Colon (tissue), 2 donors: ENCODE measurements around the gene ZFHX2.
"Not testable (repeated sequence)": the region's sequence is repeated elsewhere in the genome, so short reads cannot be mapped to it uniquely, and the experiment has no call there.

Experiments
- FAIRE-seq: peaks from 2 replicates; lab custom pipeline; 2012; peaks lifted over from hg19 to GRCh38; lab: Jason Lieb, UNC
- donor health status: control.
- donor health status: control.

ZFHX2 gene

GRCh38 chr14:23551266-23552028 is at the start of gene ZFHX2:
Gene ZFHX2, minus strand, starts transcription at chr14:23551765. Its CDS starts 16,440 bp downstream, at chr14:23535325.
- no peak for FAIRE-seq

GRCh38 chr14:23600806-23601205 is 49.2 kb upstream of the ZFHX2 start:
- FAIRE-seq, result no peak

GRCh38 chr14:23600322-23600707 is 48.8 kb upstream of the ZFHX2 start:
- no peak for FAIRE-seq

GRCh38 chr14:23594191-23594590 is 42.6 kb upstream of the ZFHX2 start:
- FAIRE-seq, result not testable (repeated sequence)

GRCh38 chr14:23590198-23590597 is 38.6 kb upstream of the ZFHX2 start:
- FAIRE-seq, result no peak

- no peak for FAIRE-seq
These were observed 38.0 kb upstream of the ZFHX2 start for GRCh38 chr14:23589606-23590005.

GRCh38 chr14:23588884-23589598 is 37.5 kb upstream of the ZFHX2 start:
- FAIRE-seq, result no peak

- FAIRE-seq, result not testable (repeated sequence)
These were observed 33.1 kb upstream of the ZFHX2 start for GRCh38 chr14:23584527-23585203.

- FAIRE-seq, result not testable (repeated sequence)
These were observed 32.4 kb upstream of the ZFHX2 start for GRCh38 chr14:23583761-23584526.

- FAIRE-seq, result no peak
These were observed 31.6 kb upstream of the ZFHX2 start for GRCh38 chr14:23582906-23583760.

GRCh38 chr14:23580948-23581281 is 29.4 kb upstream of the ZFHX2 start:
- no peak for FAIRE-seq

GRCh38 chr14:23580152-23580926 is 28.8 kb upstream of the ZFHX2 start:
- no peak for FAIRE-seq

GRCh38 chr14:23579739-23580138 is 28.2 kb upstream of the ZFHX2 start:
- FAIRE-seq, result no peak

GRCh38 chr14:23579311-23579630 is 27.7 kb upstream of the ZFHX2 start:
- no peak for FAIRE-seq

GRCh38 chr14:23578560-23579310 is 27.2 kb upstream of the ZFHX2 start, which contains the start of gene JPH4:
Gene JPH4, minus strand, starts transcription at chr14:23578790. Its CDS starts 1,337 bp downstream, at chr14:23577453.
- FAIRE-seq, result no peak

GRCh38 chr14:23577710-23578392 is 26.3 kb upstream of the ZFHX2 start:
- no peak for FAIRE-seq

GRCh38 chr14:23577004-23577681 is 25.6 kb upstream of the ZFHX2 start:
- no peak for FAIRE-seq

- FAIRE-seq, result no peak
These were observed 21.9 kb upstream of the ZFHX2 start for GRCh38 chr14:23573384-23574015.
